Stimulated activated CD4-positive, alpha-beta T cell treated with anti-CD3 and anti-CD28 coated beads, Interleukin-2, amount 100 ng/mL, for 4 hours (primary cell): ENCODE results near the gene NFATC2.

Experiments used
- DNase-seq: peaks from one replicate; pipeline ENCODE4 v3.0.0-alpha.2; 2020; ENCODE audit warnings: low read depth

NFATC2 gene

DNA sequence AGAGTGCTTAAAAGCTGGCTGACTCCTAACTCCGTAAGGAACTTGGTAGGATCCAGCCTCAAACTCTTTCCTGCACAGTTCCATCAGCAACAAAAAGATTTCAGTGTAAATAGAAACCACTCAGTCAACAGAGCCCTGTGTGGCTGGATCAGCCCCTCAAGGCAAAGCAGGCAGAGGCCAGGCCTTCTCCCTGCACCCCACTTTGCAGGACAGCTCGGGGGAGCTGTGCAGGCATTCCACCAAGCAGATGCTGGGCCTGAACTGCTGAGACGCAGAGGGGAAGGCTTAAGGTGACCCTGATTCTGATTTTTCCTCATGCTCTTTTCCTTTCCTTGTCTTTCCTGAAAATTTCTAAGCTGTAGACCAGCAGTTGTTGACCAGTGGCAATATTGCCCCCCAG is 91.5 kb downstream of the NFATC2 start:
- DNase-seq, result no peak

DNA sequence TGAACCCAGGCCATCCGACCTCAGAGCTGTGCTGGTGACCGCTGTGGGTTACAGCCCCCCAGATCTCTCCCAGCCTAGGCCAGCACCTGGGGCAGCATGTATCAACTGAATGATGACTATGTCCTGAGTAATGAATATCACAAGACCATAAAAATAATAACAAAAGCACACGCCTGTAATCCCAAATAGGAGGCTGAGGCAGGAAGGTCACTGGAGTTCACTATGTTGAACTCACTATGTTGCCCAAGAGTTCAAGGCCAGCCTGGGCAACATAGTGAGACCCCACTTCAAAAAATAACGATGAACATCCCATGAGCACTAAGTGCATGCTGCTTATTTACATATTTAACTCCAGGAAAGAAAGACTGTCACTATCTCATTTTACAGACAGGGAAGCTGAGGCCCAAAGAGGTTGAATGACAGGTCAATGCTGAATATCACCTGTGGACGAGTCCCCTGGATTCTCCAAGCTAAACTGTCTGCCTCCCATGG is 92.3 kb downstream of the NFATC2 start:
- no peak for DNase-seq

DNA sequence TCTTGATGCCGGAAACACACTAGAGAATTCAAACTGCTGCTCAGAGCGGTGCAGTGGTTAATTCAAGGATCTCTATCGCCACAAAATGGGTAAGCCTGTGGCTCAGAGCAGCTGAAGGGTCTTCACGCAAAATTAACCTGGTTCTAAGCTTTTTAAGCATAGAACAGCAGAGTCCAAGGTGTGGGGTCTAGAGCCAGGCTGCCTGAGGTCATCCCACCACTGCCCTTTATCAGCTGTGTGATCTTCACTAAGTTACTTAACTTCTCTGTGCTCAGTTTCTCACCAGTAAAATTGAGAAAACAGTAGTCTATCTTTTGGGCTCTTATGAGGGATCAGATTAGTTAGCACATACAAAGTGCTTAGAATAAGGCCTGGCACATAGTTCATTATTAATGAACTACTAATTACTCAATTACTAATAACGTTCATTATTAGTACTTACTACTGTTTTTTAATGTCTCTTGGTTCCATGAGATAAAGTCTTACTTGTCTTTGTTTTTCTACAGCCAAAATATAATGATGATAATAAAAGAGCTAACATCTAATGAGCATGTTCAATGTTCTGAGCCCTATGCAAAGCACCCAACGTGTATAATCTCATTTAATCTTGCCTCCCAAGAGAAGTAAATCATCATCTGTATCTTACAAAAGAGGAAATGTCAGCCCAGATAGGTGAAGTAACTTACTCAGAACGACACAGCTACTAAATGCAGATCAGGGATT is 92.9 kb downstream of the NFATC2 start:
- no peak for DNase-seq

DNA sequence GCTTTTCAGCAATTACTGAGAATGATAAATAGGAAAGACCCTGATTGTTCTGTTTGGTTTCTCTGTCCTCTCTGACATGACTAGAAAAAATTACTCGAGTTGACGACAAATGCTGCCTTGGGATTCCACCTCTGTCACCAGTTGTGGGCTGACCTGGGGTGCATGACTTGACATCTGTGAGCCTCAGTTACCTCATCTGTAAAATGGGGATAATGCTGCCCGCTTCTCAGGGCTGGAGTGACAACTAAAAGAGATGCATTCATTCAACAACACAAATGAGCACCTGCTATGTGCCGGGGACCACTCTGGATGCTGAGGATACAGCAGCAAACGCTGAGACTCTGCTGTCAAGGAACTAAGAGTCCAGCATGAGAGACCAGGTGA is 94.8 kb downstream of the NFATC2 start:
- DNase-seq, result no peak

DNA sequence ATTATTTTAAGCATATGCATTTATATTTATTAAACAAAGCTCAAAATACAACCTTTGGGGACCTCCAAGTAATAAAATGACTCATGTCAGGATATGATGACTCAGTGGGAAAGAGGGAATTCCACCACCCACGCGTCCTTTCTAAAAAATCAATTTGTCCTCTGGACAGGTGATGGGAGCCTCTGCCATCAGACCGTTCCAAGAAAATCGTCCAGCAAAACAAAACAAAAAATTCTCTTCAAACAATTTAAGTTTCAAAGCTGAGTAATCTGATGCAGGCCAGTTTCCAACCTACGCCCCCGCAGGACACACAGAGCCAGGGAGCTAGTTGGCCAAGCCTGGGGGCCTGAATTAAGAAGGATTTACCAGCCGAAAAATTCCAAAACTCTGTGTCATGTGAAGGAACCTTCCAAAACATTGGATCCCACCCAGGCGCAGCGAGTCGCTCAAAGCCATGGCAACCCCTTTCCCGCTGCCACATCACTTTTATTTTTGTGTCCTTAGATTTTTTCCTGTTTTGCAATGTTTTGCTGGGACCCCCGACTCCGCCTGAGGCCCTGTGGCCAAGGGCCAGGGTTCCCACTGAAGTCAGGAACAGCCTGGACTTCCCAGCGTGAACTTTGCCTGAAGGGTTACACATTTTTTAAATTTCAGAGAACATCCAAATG is 95.3 kb downstream of the NFATC2 start:
- DNase-seq, result no peak

DNA sequence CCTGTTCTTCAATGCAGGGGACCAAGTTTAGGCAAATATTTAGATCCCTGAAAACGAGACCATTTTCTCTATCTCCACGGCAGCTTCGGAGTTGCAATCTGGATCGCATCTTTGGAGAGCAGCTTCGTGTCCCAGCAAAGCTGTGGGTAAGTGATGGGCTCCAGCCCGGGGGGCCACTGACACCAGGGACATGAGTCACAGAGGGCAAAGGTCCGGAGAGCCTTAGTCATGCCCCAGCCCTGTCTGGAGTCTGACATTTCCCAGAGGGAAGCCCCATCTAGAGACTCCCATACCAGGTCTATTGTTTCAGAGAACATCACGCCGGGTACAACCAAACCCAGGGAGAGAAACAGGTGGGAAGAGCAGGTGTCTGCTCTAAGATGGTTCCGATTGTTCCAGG is 95.9 kb downstream of the NFATC2 start:
- DNase-seq, result no peak

DNA sequence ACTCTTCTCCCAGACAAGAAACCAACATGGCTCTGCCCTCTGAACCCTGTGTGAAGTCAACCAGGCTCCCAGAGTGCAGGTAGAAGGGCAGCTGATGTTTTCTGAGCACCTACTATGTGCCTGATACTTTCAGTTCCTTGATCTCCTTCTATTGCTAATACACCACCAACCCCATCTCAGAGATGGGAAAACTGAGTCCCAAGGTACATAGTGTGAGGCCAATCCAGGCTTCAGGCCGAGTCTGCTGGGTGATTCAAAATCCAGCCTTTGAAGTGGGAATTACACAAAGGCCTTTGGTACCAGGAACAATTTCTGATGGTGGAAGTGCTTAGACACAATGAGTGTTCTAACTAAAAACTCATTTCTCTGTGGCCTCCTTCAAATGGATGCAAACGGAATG is 96.3 kb downstream of the NFATC2 start:
- no peak for DNase-seq

DNA sequence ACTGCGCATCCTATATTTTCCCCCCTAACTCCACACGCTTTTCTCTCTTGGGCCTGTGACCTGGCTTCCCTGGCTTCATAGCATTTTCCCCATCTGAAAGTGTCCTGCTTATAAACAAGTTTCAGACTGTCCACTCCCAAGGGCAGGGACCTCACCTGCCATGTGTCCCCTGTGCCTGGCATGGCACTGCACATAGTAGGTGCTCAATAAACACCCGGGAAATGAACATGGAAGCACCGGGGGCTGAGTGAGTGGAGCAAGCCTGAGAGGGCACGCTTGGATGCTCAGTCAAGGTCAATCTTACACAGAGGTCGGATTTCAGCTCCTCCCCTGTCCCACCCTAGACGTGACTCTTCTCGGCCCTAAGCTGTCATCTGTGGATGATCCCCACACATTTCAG is 96.9 kb downstream of the NFATC2 start:
- no peak for DNase-seq

DNA sequence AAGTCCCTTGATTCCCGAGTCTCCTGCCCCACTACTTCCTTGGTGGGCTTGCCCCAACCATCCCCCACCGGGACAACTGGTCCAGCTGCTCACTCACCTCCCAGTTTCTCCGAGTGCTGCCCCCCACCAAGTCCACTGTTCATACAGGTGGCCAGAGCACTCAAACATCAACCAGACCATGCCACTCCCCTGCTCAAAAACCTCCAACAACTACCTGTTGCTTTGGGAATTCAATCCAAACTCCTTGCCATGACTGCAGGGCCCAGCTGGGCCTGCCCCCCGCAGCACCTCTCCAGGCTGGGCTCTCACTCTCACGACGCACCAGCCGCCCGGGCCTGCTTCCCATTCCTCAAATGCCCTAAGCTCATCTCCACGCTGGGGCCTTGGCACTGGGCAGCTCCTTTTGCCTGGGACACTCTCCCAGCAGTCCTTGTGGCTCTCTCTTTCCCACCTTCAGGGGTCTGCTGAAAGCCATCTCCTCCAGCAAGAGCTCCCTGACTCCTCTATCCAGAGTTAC is 97.5 kb downstream of the NFATC2 start:
- no peak for DNase-seq

DNA sequence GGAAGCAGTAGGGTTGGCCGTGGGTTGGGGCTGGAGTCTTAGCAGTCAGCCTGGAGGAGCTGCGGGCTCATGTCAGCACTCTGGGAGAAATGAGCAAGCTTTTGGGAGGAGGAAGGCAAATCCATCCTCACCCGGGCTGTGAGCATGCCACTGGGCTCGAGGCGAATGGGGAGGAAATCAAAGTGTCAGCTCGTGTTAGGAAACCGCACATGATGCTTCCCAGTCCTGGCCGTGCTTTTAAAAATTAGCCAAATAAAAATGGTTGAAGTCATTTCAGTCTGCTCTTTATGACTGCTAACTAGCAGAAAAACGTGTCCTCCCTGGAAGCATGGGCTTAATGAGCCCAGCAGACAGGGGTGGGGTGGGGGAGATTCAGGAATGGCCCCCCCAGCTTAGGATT is 98.1 kb downstream of the NFATC2 start:
- DNase-seq, result no peak

DNA sequence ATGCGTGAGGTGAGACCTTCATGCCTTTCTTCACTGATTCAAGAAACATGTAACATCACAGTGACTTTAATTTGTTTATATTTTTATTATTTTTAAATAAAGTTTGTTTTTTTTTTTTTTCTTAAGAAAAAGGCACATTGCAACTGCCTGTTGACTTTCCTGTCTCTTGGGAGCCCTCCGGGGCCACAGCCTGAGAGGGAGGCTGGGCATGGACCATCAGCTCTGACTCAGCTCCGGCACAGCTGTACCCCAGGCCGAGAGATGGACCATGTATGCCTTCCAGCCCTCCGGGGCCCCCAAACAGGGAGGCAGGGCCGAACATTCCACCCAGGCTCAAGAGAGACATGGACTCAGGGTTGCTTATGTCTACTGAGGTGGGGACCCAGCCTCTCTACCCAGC is 99.9 kb downstream of the NFATC2 start:
- no peak for DNase-seq

DNA sequence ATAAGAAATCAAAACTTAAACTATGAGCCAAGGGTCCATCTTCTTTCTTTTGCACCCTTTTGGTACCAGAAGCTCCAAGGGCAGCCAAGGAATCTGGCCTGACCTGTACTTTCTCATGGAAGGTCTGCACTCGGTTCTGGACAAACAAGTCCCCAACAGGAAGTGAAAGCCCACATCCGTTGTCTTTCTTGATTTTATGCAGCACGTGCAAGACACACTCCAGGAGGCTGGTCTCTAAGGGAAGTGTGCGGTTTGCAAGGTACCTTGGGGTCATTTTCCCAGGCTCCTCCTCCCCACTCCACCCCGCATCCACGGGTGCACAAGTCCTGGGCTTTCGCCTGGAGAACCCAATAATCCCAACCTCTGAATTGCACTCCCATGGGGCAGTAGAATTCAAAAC is 101.9 kb downstream of the NFATC2 start:
- no peak for DNase-seq

DNA sequence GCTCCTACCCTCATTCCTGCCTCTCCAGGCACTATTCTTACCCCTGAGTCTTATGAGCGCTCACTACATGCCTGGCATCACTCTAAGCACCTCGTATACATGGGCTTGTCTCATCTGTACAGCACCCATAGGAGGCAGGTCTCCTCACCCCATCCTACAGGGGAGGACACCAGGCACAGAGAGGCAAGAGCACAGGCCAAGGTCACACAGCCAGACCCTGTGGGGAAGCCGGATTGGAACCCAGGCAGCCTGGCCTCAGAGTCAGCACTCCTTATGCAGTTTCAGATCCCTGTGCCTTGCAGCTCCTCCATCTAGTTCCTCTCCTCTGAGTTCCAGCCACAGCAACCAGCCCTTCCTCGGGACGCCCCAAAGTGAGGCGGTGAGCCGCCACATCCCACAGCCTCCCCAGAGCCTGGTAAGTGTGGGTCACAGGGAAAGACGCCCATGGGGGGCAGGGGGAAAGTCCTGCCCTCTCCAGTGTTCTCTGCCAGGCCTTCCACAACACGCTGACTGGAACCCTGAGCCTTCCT is 103.3 kb downstream of the NFATC2 start:
- DNase-seq, result no peak

DNA sequence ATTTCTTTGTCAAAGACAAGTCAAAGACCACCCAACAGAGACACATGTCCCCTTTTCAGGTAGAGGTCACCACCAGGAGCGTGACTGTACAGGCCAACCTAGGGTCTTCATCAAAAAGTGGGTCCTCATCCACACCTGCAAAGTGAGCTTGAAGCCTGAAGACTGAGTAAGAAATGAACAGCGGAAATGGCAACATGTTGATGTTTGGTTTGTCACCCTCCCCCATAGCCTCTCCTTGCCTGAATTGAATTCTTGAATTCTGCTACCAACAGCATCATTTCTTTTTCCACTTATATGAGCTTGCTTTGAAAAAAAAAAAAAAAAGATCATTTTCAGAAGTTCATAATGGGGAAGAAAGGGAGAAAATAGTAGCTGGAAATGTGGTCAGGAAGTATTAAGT is 104.4 kb downstream of the NFATC2 start:
- no peak for DNase-seq

DNA sequence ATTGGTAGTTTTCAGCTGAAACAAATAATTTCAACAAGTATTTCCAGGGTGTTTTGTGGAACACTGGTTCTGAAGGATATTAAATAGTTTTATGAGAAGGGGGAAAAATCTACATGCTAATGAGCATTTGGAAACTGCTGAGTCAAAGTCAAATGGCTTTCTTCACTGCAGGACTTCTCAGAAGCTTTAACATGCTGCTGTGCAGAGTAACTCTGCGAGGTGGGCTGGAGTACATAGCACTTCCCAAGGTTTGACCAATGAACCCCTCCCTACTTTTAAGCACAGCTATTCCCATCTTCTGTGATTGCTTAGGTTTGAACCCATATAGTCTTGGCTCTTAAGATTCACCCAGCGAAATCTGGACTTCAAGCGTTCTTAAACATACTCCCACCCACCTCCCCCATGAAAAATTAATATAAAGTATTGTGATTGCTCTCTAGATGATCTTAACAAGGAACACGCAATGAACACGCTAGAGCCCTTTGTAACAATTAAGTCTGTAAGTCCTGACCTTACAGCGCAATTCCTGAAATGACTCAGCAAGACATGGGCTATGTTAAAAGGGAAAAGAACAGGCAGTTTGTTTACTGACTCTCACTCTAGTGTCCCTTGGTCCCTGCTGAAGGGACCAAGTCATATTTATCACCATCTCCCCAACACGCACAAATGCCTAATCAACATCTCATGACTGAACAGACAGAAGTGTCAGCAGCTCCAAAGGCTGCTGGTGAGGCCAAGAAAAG is 105.2 kb downstream of the NFATC2 start:
- DNase-seq, result no peak

DNA sequence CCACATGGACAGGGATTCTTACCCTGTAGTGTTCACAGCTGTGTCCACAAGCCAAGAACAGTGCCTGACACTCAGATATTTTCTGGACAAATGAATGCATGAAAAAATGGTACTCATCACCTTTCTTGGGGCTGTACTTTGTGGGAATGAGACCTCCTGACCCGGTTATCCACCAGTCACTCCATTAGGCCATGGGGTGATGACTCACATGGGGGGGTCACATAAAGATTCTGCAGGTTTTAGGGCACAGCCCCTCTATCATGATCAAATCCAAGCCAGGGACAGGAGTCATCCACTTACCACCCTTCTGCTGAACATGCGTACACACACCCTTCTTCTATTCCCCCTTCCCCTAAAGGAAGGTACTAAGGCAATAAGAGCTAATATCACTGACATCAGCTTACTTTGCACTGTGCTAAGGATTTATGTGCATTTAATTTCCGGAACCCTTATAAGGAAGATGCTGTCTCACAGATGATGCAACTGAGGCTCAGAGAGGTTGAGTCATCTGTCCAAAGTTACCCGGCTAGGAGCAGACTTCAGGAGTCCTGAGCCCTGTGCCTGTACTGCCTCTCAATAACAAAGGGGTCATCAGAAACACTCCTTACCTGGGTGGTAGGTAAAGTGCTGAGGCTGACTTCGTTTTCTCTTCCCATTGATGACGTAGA is 107.8 kb downstream of the NFATC2 start:
- no peak for DNase-seq

DNA sequence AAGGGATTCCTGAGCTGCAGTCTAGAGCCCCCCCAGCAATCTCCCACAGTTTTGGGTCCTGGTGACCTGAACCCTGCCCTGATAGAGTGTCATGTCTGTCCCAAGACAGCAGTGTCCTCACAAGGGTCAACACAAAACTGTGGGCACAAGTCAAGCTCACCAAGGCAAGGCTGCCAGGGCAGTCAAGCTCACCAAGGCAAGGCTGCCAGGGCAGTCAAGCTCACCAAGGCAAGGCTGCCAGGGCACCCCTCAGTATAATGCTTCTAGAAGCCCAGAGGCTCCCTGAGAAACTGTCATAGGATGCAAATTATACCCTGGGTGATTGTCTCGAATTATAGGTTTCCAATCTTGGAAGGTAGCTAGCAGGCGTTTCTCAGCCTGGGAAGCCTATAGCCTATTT is 108.5 kb downstream of the NFATC2 start:
- DNase-seq, result no peak

DNA sequence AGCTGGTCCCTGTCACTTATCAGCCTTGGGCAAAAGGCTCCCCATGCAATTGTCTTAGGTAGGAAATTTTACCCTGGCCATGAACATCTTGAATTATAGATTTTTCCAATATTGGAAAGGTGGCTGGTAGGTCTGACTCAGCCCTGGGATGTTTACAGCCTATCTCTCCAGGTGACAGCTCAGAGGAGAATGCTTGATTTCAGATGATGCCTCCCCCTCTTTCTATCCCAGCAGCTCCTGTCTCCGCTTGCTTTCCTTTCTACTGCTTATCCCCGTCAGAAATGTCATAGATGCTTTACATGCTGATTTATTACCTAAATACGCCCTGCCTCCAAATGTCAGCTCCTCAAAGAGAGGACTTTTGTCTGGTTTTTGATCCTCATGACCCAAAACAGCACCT is 109.6 kb downstream of the NFATC2 start:
- DNase-seq, result no peak

DNA sequence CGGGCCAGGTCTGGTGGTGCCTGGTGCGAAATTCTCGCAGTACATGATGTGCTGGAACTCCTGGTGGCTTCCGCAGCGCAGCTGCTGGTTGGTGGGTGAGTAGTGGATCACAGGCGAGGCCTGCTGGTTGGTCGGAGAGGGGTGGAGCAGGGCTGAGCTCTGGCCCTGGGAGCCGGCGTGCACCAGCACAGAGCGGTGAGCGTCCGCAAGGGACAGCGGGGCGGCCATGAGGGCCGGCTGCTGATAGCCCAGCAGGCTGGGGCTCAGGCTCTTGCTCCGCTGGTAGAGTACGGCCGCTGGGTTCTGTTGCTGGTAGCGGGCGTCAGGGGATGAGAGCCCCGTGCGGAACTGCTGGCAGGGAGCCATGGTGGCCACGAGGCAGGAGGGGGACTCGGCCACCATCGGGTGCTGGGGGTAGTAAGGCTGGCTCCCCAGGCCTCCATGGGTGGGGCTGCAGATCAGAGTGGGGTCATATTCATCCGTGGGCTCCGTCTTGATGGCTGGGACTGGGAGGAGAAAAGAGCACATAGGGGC is 110.2 kb downstream of the NFATC2 start:
- DNase-seq, result no peak

DNA sequence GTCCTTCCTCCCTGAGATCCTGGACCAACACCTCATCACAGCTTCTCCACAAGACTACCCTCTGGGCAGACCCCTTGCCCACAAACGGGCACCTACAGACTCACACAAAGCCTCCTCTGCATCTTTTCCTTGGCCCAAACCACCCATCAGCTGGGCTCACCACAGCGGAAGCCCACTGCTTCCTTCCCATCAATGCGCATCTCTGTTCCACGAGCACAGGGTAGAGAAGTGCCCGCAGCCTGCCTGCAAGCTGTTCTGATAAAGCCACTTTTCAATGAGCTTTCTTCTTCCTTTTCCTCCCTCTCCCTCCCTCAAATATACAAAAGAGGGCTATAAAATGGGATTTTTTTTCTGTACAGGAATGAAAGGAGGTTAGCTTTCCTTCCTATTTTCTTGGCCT is 111.2 kb downstream of the NFATC2 start:
- DNase-seq, result no peak

DNA sequence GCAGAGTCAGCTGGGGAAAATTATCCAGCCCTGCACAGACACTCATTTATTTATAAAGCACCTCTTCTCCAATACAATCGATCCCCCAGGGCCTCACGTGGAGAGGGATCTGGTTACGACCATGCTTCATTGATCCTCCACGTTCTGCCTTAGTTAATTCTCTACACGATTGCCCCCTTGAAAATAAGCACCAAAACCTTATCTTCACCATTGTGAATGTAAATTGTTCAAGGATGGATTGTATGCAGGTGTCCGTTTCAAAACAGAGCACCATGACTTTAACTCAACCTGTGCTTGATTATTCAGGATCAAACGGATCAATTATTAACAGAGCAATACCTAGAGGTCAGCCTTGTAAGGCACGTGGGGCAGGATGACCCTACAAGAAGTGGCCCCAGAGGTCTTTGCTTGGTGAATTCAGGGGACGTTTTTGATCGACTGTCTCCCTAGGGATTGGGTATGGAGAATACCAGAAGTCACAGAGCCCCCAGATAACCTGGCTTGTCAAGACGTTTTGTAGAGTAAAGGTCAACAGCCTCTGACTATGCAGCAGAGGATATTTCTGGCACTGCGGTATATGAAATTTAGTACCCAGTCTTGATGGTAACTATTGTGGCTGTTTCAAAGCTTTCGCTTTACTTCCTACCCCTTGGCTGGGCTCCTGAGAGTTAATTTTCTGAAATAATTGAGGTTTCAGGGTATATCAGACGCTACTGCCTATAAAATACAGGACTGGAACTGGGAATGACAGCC is 112.1 kb downstream of the NFATC2 start:
- DNase-seq, result no peak
